Measurements from ENCODE around the gene NUCB2.

DNA sequence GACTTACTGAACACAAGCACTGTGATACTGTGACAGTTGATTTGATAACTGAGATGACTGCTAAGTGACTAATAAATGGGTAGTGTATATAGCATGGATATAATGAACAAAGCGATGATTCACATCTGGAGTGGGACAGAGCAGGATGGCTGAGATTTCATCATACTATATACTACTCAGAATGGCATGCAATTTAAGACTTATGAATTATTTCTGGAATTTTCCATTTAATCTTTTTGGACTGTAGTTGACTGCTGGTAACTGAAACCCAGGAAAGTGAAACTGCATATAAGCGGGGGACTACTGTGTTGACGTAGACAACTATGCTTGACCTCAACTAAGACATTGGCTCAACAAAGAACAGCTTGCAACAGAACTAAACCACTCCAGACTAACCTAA, 20.0 kb upstream of the NUCB2 start:
- TF ChIP-seq, protein P1, sequence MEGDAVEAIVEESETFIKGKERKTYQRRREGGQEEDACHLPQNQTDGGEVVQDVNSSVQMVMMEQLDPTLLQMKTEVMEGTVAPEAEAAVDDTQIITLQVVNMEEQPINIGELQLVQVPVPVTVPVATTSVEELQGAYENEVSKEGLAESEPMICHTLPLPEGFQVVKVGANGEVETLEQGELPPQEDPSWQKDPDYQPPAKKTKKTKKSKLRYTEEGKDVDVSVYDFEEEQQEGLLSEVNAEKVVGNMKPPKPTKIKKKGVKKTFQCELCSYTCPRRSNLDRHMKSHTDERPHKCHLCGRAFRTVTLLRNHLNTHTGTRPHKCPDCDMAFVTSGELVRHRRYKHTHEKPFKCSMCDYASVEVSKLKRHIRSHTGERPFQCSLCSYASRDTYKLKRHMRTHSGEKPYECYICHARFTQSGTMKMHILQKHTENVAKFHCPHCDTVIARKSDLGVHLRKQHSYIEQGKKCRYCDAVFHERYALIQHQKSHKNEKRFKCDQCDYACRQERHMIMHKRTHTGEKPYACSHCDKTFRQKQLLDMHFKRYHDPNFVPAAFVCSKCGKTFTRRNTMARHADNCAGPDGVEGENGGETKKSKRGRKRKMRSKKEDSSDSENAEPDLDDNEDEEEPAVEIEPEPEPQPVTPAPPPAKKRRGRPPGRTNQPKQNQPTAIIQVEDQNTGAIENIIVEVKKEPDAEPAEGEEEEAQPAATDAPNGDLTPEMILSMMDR (IDR thresholded peaks at IDR 0.05) = no peak
- no peak for TF ChIP-seq POLR2A (IDR thresholded peaks at IDR 0.05)

Data from Peyer's patch (tissue), 4 donors.